Breast epithelium (tissue), 3 donors: ENCODE results near the gene LEKR1.

ENCODE experiments used
- POLR2AphosphoS5 ChIP-seq, 3 donors: sonication (generic); formaldehyde crosslinking; IDR thresholded peaks; one replicate each; pipeline ENCODE4 v1.6.1; 2017; ENCODE audit warnings: antibody characterized with exemption in 3 of 3
- TF ChIP-seq, protein P1 (sequence below), 3 donors: fragments of 450-650 bp; IDR thresholded peaks; one replicate each; pipeline ENCODE4 v1.5.1; 2016 to 2017; ENCODE audit warnings: antibody characterized with exemption in 3 of 3, mild to moderate bottlenecking in 3 of 3, moderate library complexity in 3 of 3

DNA sequence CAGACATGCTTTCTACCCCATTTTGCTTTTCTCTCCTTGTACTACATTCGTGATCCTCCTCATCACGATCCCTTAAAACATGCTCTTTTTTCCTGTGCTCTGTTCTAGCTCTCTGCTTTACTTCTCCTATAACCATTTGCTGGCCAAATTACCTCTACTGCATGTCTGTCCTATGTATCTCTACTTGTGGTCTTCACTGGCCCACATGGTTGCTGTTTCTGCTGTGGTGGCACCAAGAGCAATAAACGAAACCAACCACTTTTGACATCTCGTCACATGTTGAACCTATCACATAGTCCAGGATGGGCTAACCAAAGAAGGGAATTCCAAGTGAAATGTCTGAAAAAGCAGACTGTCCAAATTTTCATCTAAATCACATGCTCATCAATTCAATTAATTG, 115.2 kb downstream of the LEKR1 start:
- TF ChIP-seq POLR2AphosphoS5 (IDR thresholded peaks at IDR 0.05) = no peak
- TF ChIP-seq, protein P1, sequence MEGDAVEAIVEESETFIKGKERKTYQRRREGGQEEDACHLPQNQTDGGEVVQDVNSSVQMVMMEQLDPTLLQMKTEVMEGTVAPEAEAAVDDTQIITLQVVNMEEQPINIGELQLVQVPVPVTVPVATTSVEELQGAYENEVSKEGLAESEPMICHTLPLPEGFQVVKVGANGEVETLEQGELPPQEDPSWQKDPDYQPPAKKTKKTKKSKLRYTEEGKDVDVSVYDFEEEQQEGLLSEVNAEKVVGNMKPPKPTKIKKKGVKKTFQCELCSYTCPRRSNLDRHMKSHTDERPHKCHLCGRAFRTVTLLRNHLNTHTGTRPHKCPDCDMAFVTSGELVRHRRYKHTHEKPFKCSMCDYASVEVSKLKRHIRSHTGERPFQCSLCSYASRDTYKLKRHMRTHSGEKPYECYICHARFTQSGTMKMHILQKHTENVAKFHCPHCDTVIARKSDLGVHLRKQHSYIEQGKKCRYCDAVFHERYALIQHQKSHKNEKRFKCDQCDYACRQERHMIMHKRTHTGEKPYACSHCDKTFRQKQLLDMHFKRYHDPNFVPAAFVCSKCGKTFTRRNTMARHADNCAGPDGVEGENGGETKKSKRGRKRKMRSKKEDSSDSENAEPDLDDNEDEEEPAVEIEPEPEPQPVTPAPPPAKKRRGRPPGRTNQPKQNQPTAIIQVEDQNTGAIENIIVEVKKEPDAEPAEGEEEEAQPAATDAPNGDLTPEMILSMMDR (IDR thresholded peaks at IDR 0.05) = no peak
